SJCRH30 (cell line): Measurements from ENCODE around the gene ARX. TPM values are rescaled to one million over a fixed set of nuclear protein-coding genes. Genes with fewer than 3 reads are reported as not detected.
A peak's percentile ranks its signal among the peaks of the same experiment; 100 is the strongest.

Experiments
- DNase-seq, 2 experiments: peaks; one replicate each; pipeline ENCODE4 v3.0.0-alpha.2; 2015 to 2020
- H3K27ac ChIP-seq: fragments of 250-450 bp; sonication (Bioruptor Pico); 2 replicates; pipeline ENCODE4 v1.5.1; 2020; ENCODE audit warnings: mild to moderate bottlenecking, moderate library complexity
- H3K27me3 ChIP-seq: fragments of 250-450 bp; sonication (Bioruptor Pico); 2 replicates; pipeline ENCODE4 v1.5.1; 2020; ENCODE audit warnings: mild to moderate bottlenecking, moderate library complexity
- H3K36me3 ChIP-seq: fragments of 250-450 bp; sonication (Bioruptor Pico); 2 replicates; pipeline ENCODE4 v1.5.1; 2020; ENCODE audit warnings: mild to moderate bottlenecking, moderate library complexity
- H3K4me1 ChIP-seq: fragments of 250-450 bp; sonication (Bioruptor Pico); 2 replicates; pipeline ENCODE4 v1.5.1; 2020; ENCODE audit warnings: mild to moderate bottlenecking, moderate library complexity
- H3K4me3 ChIP-seq: fragments of 250-450 bp; sonication (Bioruptor Pico); 2 replicates; pipeline ENCODE4 v1.5.1; 2020; ENCODE audit warnings: mild to moderate bottlenecking, moderate library complexity
- H3K9me3 ChIP-seq: fragments of 250-450 bp; sonication (Bioruptor Pico); replicated peaks from 2 replicates; pipeline ENCODE4 v1.5.1; 2020; ENCODE audit warnings: mild to moderate bottlenecking, moderate library complexity
- total RNA-seq: library from RNA; depleted of rRNA; stranded (reverse); fragments of >200 nt; shearing (Covaris generic); gene quantifications from 2 replicates; pipeline ENCODE4 v1.2.3, GENCODE V29; 2014

ARX gene
- total RNA-seq, 1 experiment from 2014 or later = not detected

GRCh38 chrX:24999511-24999910 is 16.3 kb downstream of the ARX start:
- Histone ChIP-seq H3K36me3 (peaks cover 2% of the 10 kb centered on the region; the same call in 1 of the 2 replicates), H3K9me3 (no peaks in the 10 kb centered on the region), H3K4me3 (no peak overlapping the region), H3K4me1 (no peaks in the 10 kb centered on the region), H3K27ac (no peak overlapping the region), H3K27me3 (no peaks in the 10 kb centered on the region)
- DNase-seq = no peak

- Histone ChIP-seq H3K27me3 (no peaks in the 10 kb centered on the region), H3K4me1 (no peaks in the 10 kb centered on the region), H3K27ac (no peak overlapping the region), H3K9me3 (no peaks in the 10 kb centered on the region), H3K4me3 (no peak overlapping the region), H3K36me3 (peaks cover 2% of the 10 kb centered on the region; the same call in 1 of the 2 replicates)
- no peak for DNase-seq
Observed at GRCh38 chrX:24996096-24996709, 19.6 kb downstream of the ARX start.

DNA sequence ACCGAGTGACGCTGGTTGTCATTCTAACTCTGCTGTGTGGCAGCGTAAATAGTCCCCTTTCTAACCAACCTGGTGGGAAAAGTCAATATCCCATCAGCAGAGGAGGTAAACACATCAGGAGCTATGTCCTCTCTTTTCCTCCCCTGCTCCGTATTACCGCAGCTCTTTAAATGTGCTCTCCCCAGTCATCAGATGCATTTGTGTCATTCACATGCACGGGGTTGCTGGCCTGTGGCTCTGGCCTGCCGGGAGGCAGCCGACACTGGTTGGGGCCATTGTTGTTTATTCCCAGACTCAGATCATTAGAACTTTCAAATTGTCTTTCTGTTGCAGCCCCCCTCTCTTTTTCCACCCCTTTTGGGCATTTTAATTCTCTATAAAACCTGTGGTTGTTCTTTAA is 21.9 kb downstream of the ARX start:
- no peak overlapping the region for H3K27ac ChIP-seq
- no peaks in the 10 kb centered on the region for H3K9me3 ChIP-seq
- H3K27me3 ChIP-seq = no peaks in the 10 kb centered on the region
- H3K4me1 ChIP-seq = peaks cover 1% of the 10 kb centered on the region
- DNase-seq = no peak
- H3K4me3 ChIP-seq = no peak overlapping the region
- peaks cover 2% of the 10 kb centered on the region; the same call in 1 of the 2 replicates for H3K36me3 ChIP-seq

- Histone ChIP-seq H3K4me3 (no peak overlapping the region), H3K27ac (no peak overlapping the region), H3K27me3 (no peaks in the 10 kb centered on the region), H3K4me1 (peaks cover 21% of the 10 kb centered on the region), H3K36me3 (no peaks in the 10 kb centered on the region), H3K9me3 (no peaks in the 10 kb centered on the region)
- DNase-seq = no peak
Observed at GRCh38 chrX:24990535-24990934, 25.2 kb downstream of the ARX start.

DNA sequence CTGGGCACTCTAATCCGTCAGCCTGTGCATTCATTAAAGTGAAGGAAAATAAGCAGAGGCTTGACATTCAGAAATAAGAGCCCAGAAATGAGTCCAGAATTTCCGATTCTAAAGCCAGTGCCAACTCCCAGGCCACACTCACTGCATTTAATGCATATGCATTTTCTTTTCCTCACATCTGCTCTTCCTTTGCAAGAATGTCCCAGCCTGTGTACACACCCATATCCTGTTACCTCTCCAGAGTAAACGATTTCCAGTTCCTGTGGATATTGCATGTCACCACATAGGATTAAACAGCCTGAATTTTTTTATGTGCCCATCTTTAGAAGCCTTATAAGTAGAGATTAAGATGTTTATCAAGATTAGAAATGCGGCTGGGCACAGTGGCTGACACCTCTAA is 27.5 kb downstream of the ARX start:
- H3K36me3 ChIP-seq = no peaks in the 10 kb centered on the region
- no peaks in the 10 kb centered on the region for H3K27me3 ChIP-seq
- peak overlapping the region; percentile 81 for H3K27ac ChIP-seq
- peaks cover 21% of the 10 kb centered on the region for H3K4me1 ChIP-seq
- peak; percentile 44 to 74 for DNase-seq
- H3K4me3 ChIP-seq = no peak overlapping the region
- H3K9me3 ChIP-seq = no peaks in the 10 kb centered on the region

DNA sequence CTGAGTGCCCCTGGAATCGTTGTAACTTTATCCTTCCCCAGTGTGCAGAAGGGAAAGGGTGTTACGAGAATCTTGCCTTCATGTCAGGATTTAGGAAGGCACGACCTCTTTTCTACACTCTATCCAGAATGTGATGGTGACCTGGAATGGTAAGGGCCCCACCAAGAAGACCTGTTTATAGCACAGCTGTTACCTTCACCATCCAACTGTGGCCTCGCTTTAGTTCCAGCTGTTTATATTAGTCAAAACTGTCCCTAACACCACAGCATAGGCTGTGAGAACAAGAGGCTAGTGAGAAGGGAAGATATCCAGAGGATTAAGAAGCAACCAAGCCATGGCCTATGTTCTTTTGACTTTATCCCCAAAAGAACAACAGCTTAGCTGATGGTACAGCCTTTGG is 28.0 kb downstream of the ARX start:
- peaks cover 21% of the 10 kb centered on the region for H3K4me1 ChIP-seq
- peak overlapping the region; percentile 81 for H3K27ac ChIP-seq
- no peaks in the 10 kb centered on the region for H3K36me3 ChIP-seq
- peak; percentile 70 to 91 for DNase-seq
- H3K9me3 ChIP-seq = no peaks in the 10 kb centered on the region
- no peaks in the 10 kb centered on the region for H3K27me3 ChIP-seq
- no peak overlapping the region for H3K4me3 ChIP-seq

GRCh38 chrX:24985120-24985519 is 30.6 kb downstream of the ARX start:
- Histone ChIP-seq H3K9me3 (no peaks in the 10 kb centered on the region), H3K36me3 (no peaks in the 10 kb centered on the region), H3K4me3 (no peak overlapping the region), H3K27ac (no peak overlapping the region), H3K4me1 (peaks cover 21% of the 10 kb centered on the region), H3K27me3 (no peaks in the 10 kb centered on the region)
- DNase-seq = no peak

GRCh38 chrX:24983931-24984330 is 31.8 kb downstream of the ARX start:
- no peak overlapping the region for H3K4me3 ChIP-seq
- H3K27ac ChIP-seq = no peak overlapping the region
- no peaks in the 10 kb centered on the region for H3K36me3 ChIP-seq
- no peaks in the 10 kb centered on the region for H3K27me3 ChIP-seq
- H3K4me1 ChIP-seq = peaks cover 21% of the 10 kb centered on the region
- DNase-seq = no peak
- no peaks in the 10 kb centered on the region for H3K9me3 ChIP-seq

DNA sequence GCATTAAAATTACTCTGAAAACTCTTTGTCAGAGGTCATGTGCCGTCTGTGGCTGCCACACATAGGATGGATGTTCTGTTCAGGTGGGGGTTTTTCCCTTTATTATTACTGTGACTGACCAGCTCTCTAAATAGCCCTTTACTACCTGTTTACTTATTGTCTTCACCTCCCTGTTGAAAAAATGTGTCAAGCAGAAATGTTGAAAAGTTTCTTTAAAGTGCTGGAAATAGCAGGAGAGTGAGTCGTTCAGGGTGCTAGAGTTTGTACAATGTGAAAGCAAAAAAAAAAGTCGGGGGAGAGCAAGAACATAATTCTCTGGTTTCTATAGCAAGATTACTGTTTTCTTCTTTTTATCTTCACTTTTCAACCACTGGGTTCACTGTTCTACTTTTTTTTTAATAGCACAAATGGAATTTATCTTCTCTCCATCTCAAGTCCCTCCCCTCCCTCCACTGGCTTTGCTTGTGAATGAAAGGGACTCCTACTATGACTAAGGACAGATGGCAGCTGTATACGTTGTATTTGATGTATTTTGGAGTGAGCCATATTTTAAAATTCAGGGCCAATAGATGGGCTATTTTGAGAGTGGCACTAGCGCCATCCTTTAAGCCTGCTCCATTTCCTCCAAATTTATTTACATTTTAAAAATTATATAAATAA is 33.3 kb downstream of the ARX start:
- no peaks in the 10 kb centered on the region for H3K36me3 ChIP-seq
- no peak for DNase-seq
- peaks cover 7% of the 10 kb centered on the region for H3K4me1 ChIP-seq
- H3K27me3 ChIP-seq = no peaks in the 10 kb centered on the region
- no peak overlapping the region for H3K4me3 ChIP-seq
- H3K27ac ChIP-seq = no peak overlapping the region
- H3K9me3 ChIP-seq = no peaks in the 10 kb centered on the region

DNA sequence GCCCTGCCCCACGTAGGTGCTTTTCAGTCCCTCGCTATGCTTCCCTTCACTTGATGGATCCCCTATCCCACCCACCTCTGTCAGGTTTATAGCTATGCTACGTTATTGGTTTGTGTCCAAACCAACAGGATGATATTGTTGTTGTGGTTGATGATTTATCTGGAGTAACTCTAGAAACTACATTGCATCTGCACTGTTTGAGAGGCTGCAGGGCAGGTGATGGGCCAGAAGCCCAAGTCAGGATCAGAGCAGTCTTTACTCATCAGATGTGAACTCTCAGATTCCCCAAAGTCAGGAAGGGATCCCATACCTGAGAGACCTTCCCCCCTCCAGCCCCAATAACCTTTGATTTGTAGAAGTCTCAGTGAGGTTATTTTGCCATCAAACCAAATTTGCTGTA is 34.7 kb downstream of the ARX start:
- H3K4me3 ChIP-seq = no peak overlapping the region
- no peak overlapping the region for H3K27ac ChIP-seq
- no peak for DNase-seq
- H3K4me1 ChIP-seq = no peaks in the 10 kb centered on the region
- no peaks in the 10 kb centered on the region for H3K9me3 ChIP-seq
- H3K36me3 ChIP-seq = no peaks in the 10 kb centered on the region
- H3K27me3 ChIP-seq = no peaks in the 10 kb centered on the region

DNA sequence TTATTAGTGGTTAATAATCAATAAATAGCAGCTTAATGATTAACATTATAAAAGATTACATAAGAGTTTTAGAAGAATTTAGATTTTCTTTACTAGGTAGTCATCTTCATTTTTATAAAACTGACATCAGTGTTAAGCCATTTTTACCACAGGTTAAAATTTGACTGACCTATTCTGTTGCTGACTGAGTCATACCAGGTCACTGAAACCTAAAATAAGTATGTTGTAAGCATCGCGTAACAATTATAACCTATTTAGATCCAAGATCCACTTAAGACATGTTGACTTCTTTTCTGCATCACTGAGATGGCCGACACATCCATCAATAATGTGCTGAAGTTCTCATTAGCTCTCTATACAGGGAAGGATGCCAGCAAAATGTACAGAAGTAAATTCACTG is 36.7 kb downstream of the ARX start:
- DNase-seq = no peak
- H3K27ac ChIP-seq = no peak overlapping the region
- no peaks in the 10 kb centered on the region for H3K4me1 ChIP-seq
- no peak overlapping the region for H3K4me3 ChIP-seq
- H3K27me3 ChIP-seq = no peaks in the 10 kb centered on the region
- no peaks in the 10 kb centered on the region for H3K9me3 ChIP-seq
- no peaks in the 10 kb centered on the region for H3K36me3 ChIP-seq

GRCh38 chrX:24969812-24970211 is 46.0 kb downstream of the ARX start:
- H3K27me3 ChIP-seq = no peaks in the 10 kb centered on the region
- H3K36me3 ChIP-seq = no peaks in the 10 kb centered on the region; the same call in 1 of the 2 replicates
- H3K27ac ChIP-seq = no peak overlapping the region
- no peaks in the 10 kb centered on the region for H3K9me3 ChIP-seq
- no peak overlapping the region for H3K4me3 ChIP-seq
- no peak for DNase-seq
- H3K4me1 ChIP-seq = no peaks in the 10 kb centered on the region

- Histone ChIP-seq H3K4me1 (peaks cover 9% of the 10 kb centered on the region), H3K9me3 (no peaks in the 10 kb centered on the region), H3K4me3 (no peak overlapping the region), H3K36me3 (no peaks in the 10 kb centered on the region; the same call in 1 of the 2 replicates), H3K27me3 (no peaks in the 10 kb centered on the region), H3K27ac (no peak overlapping the region)
- DNase-seq = no peak
Observed at GRCh38 chrX:24965372-24965771, 50.4 kb downstream of the ARX start.

DNA sequence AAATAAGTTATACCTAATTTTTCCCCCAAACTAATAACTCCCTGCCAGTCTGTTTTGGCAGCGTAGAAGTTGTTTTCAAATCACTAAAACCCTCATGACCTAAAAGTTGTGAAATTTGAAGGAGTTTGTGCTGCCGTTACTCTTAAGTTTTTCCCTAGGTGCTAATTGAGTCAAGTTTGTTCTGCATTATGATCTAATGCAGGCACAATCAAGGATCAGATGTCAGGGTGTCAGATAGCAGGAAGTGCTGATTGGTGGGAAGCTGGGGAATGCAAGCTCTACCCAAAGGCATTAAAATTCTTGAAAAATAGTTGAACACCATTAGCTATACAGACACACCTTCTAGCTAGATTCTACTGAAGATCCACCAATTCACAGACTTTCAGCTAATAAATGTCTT is 51.9 kb downstream of the ARX start:
- Histone ChIP-seq H3K27ac (no peak overlapping the region), H3K4me3 (no peak overlapping the region), H3K9me3 (no peaks in the 10 kb centered on the region), H3K4me1 (peaks cover 9% of the 10 kb centered on the region), H3K27me3 (no peaks in the 10 kb centered on the region), H3K36me3 (no peaks in the 10 kb centered on the region; the same call in 1 of the 2 replicates)
- DNase-seq = peak; percentile 15 to 60

DNA sequence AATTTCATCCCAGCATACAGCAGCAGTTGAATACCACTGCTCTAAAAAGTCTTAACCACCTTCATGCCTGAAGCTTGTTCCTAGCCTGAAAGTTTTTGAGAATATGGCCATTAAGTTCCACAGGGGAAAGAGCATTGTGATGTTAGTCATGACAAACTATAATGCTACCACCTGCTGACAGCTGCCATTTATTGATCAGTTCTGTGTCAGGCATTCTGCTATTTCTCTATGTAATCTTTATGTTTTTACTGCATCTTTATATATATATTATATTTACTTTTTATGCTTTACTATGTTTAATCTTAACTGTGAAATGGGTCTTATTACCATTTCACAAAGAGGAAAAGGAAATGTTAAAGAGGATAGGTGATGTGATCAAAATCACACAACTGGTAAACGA is 54.0 kb downstream of the ARX start:
- no peaks in the 10 kb centered on the region for H3K27me3 ChIP-seq
- no peak overlapping the region for H3K4me3 ChIP-seq
- no peak for DNase-seq
- no peak overlapping the region for H3K27ac ChIP-seq
- peaks cover 9% of the 10 kb centered on the region for H3K4me1 ChIP-seq
- H3K36me3 ChIP-seq = 0 out of 2 replicates have a peak, but pooled peaks cover 3% of the 10 kb centered on the region
- H3K9me3 ChIP-seq = no peaks in the 10 kb centered on the region

GRCh38 chrX:24956828-24957227 is 58.9 kb downstream of the ARX start:
- H3K36me3 ChIP-seq = 0 out of 2 replicates have a peak, but pooled peaks cover 3% of the 10 kb centered on the region
- no peak overlapping the region for H3K27ac ChIP-seq
- H3K9me3 ChIP-seq = no peaks in the 10 kb centered on the region
- no peak for DNase-seq
- no peaks in the 10 kb centered on the region for H3K27me3 ChIP-seq
- no peaks in the 10 kb centered on the region for H3K4me1 ChIP-seq
- H3K4me3 ChIP-seq = no peak overlapping the region
